HEK293T (cell line): ENCODE results near the gene TBR1.

Source experiments
- CTCF ChIA-PET: fragments of 350-600 bp; formaldehyde crosslinking; extraction: SDS; loops from one replicate; lab custom pipeline; 2021; ENCODE audit warnings: antibody characterized with exemption, inconsistent platforms; lab: Yijun Ruan, JAX
- POLR2A ChIA-PET: fragments of 350-600 bp; formaldehyde crosslinking; extraction: SDS; loops from one replicate; lab custom pipeline; 2020; ENCODE audit warnings: antibody characterized with exemption, inconsistent platforms; lab: Yijun Ruan, JAX
- DNase-seq: peaks from one replicate; pipeline ENCODE4 v3.0.0; 2012; ENCODE audit warnings: mixed read lengths; ENCODE audit errors: extremely low spot score
- ARNT ChIP-seq: fragments of 450-650 bp; IDR thresholded peaks from 2 replicates; pipeline ENCODE4 v1.6.1; 2017; ENCODE audit warnings: mild to moderate bottlenecking
- BHLHE40 ChIP-seq: fragments of 450-650 bp; IDR thresholded peaks from 2 replicates; pipeline ENCODE4 v1.6.1; 2016; ENCODE audit warnings: mild to moderate bottlenecking, moderate library complexity, borderline replicate concordance
- CTBP1 ChIP-seq: fragments of 450-650 bp; IDR thresholded peaks from 2 replicates; pipeline ENCODE4 v1.6.1; 2016; ENCODE audit warnings: borderline replicate concordance
- ELF4 ChIP-seq: fragments of 450-650 bp; IDR thresholded peaks from 2 replicates; pipeline ENCODE4 v1.6.1; 2017; ENCODE audit warnings: antibody characterized with exemption
- FOXA1 ChIP-seq: fragments of 450-650 bp; IDR thresholded peaks from 2 replicates; pipeline ENCODE4 v1.6.1; 2016; ENCODE audit warnings: mild to moderate bottlenecking
- FOXK2 ChIP-seq: fragments of 450-650 bp; IDR thresholded peaks from 2 replicates; pipeline ENCODE4 v1.6.1; 2016; ENCODE audit warnings: mild to moderate bottlenecking
- FOXM1 ChIP-seq: fragments of 450-650 bp; IDR thresholded peaks from 2 replicates; pipeline ENCODE4 v1.6.1; 2017; ENCODE audit warnings: mild to moderate bottlenecking, borderline replicate concordance
- HDGF ChIP-seq: fragments of 450-650 bp; IDR thresholded peaks from 2 replicates; pipeline ENCODE4 v1.6.1; 2017; ENCODE audit warnings: antibody characterized with exemption, borderline replicate concordance
- L3MBTL2 ChIP-seq: fragments of 450-650 bp; conservative IDR thresholded peaks from 2 replicates; pipeline ENCODE4 v1.6.1; 2016; ENCODE audit warnings: mild to moderate bottlenecking
- LEF1 ChIP-seq: fragments of 450-650 bp; IDR thresholded peaks from 2 replicates; pipeline ENCODE4 v1.6.1; 2017; ENCODE audit warnings: mild to moderate bottlenecking, borderline replicate concordance
- NFRKB ChIP-seq: fragments of 450-650 bp; IDR thresholded peaks from 2 replicates; pipeline ENCODE4 v1.6.1; 2016; ENCODE audit warnings: mild to moderate bottlenecking, moderate library complexity
- PKNOX1 ChIP-seq: fragments of 450-650 bp; IDR thresholded peaks from 2 replicates; pipeline ENCODE4 v1.6.1; 2016
- SP1 ChIP-seq: fragments of 450-650 bp; IDR thresholded peaks from 2 replicates; pipeline ENCODE4 v1.6.1; 2017
- SUZ12 ChIP-seq: fragments of 450-650 bp; IDR thresholded peaks from 2 replicates; pipeline ENCODE4 v1.6.1; 2016; ENCODE audit warnings: mild to moderate bottlenecking
- TARDBP ChIP-seq: fragments of 450-650 bp; IDR thresholded peaks from 2 replicates; pipeline ENCODE4 v1.6.1; 2016
- ZNF384 ChIP-seq: fragments of 450-650 bp; IDR thresholded peaks from 2 replicates; pipeline ENCODE4 v1.6.1; 2016

The TBR1 gene

GRCh38 chr2:161419638-161420190 lies 3.6 kb downstream of the TBR1 start:
- ChIA-PET CTCF (no interaction called here), POLR2A (interaction anchor here (0.6 kb wide), 1 partner anchor 112 kb away, joined by 3 read pairs; no protein-coding TSS in a partner anchor)
- TF ChIP-seq FOXA1 (no peak), BHLHE40 (no peak), HDGF (no peak), FOXM1 (no peak), TARDBP (no peak), CTBP1 (no peak), ZNF384 (no peak), PKNOX1 (no peak), ELF4 (no peak), NFRKB (no peak), L3MBTL2 (no peak), SUZ12 (no peak), ARNT (no peak), FOXK2 (no peak), SP1 (no peak), LEF1 (no peak)
- DNase-seq, result no peak

GRCh38 chr2:161420406-161421074 lies 4.4 kb downstream of the TBR1 start:
- POLR2A ChIA-PET, result no interaction called here
- no peak for TF ChIP-seq LEF1
- no peak for TF ChIP-seq PKNOX1
- no peak for TF ChIP-seq SP1
- no peak for TF ChIP-seq ARNT
- no peak for TF ChIP-seq CTBP1
- TF ChIP-seq HDGF, result no peak
- TF ChIP-seq FOXM1, result no peak
- no peak for TF ChIP-seq FOXK2
- TF ChIP-seq SUZ12, result no peak
- CTCF ChIA-PET, result no interaction called here
- no peak for DNase-seq

- DNase-seq, result no peak
- POLR2A ChIA-PET, result no interaction called here
- CTCF ChIA-PET, result no interaction called here
- TF ChIP-seq FOXA1 (no peak), ELF4 (no peak), SP1 (no peak), ARNT (no peak)
These were observed 5.6 kb downstream of the TBR1 start for GRCh38 chr2:161421686-161422085.

GRCh38 chr2:161422816-161423403 lies 6.8 kb downstream of the TBR1 start:
- no peak for TF ChIP-seq TARDBP
- no peak for TF ChIP-seq ZNF384
- no peak for TF ChIP-seq BHLHE40
- ChIA-PET CTCF (no interaction called here), POLR2A (no interaction called here)
- no peak for DNase-seq

GRCh38 chr2:161423421-161424393 lies 7.6 kb downstream of the TBR1 start:
- TF ChIP-seq FOXM1, result no peak
- TF ChIP-seq ELF4, result no peak
- no peak for TF ChIP-seq TARDBP
- no peak for TF ChIP-seq HDGF
- no peak for TF ChIP-seq SUZ12
- TF ChIP-seq PKNOX1, result no peak
- no peak for TF ChIP-seq L3MBTL2
- no peak for TF ChIP-seq FOXK2
- no peak for TF ChIP-seq SP1
- no peak for TF ChIP-seq LEF1
- no peak for TF ChIP-seq ZNF384
- TF ChIP-seq CTBP1, result no peak
- no peak for TF ChIP-seq FOXA1
- DNase-seq, result no peak
- POLR2A ChIA-PET, result no interaction called here
- CTCF ChIA-PET, result no interaction called here

- CTCF ChIA-PET, result no interaction called here
- TF ChIP-seq FOXA1, result no peak
- TF ChIP-seq HDGF, result no peak
- TF ChIP-seq NFRKB, result no peak
- no peak for TF ChIP-seq FOXM1
- no peak for TF ChIP-seq FOXK2
- TF ChIP-seq SP1, result no peak
- TF ChIP-seq ARNT, result no peak
- TF ChIP-seq SUZ12, result no peak
- TF ChIP-seq BHLHE40, result no peak
- TF ChIP-seq ZNF384, result no peak
- no peak for TF ChIP-seq TARDBP
- TF ChIP-seq PKNOX1, result no peak
- TF ChIP-seq CTBP1, result no peak
- no peak for TF ChIP-seq ELF4
- no peak for TF ChIP-seq LEF1
- TF ChIP-seq L3MBTL2, result no peak
- POLR2A ChIA-PET, result no interaction called here
- DNase-seq, result no peak
These were observed 8.3 kb downstream of the TBR1 start for GRCh38 chr2:161424394-161424769.
